ENCODE results near the gene PPP1R17. TPM values are rescaled to one million over a fixed set of nuclear protein-coding genes. Genes with fewer than 3 reads are reported as not detected.

The PPP1R17 gene
- not detected in 2 replicates for total RNA-seq

GRCh38 chr7:31687024-31687748, at the start of gene PPP1R17:
Gene PPP1R17 (plus strand): TSS chr7:31687215. CDS start chr7:31692442, 5,227 bp downstream.

Other genes starting within 250 kb of the PPP1R17 start
- 0.14 TPM in 1 of 2 replicates, not detected in the other for gene ITPRID1, start 173.1 kb upstream of the PPP1R17 start, total RNA-seq